HL-60 (cell line): Measurements from ENCODE around the gene CEPT1.

Source experiments
- POLR2AphosphoS5 ChIP-seq: IDR thresholded peaks from 2 replicates; pipeline ENCODE4 v1.6.1; 2012; ENCODE audit warnings: low read depth
- TF ChIP-seq, protein P1 (sequence below): IDR thresholded peaks from one replicate; pipeline ENCODE4 v1.5.1; 2011; ENCODE audit warnings: low read length, control low read depth, inconsistent platforms; ENCODE audit not compliant: insufficient read depth

DNA sequence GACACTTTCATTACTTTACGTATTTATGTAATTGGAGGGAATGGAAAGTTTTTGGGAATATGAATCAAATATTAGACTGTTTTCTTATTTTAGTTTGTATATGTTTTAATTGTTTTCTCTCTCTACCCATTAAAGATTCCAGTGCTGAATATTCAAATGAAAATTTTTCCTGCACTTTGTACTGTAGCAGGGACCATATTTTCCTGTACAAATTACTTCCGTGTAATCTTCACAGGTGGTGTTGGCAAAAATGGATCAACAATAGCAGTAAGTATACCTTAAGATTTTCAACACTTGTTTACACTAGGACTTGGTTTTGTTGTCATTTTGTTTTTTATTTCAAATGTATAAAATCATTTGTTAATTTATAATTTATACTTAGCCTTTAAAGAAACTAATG is 42.0 kb downstream of the CEPT1 start:
- TF ChIP-seq, protein P1, sequence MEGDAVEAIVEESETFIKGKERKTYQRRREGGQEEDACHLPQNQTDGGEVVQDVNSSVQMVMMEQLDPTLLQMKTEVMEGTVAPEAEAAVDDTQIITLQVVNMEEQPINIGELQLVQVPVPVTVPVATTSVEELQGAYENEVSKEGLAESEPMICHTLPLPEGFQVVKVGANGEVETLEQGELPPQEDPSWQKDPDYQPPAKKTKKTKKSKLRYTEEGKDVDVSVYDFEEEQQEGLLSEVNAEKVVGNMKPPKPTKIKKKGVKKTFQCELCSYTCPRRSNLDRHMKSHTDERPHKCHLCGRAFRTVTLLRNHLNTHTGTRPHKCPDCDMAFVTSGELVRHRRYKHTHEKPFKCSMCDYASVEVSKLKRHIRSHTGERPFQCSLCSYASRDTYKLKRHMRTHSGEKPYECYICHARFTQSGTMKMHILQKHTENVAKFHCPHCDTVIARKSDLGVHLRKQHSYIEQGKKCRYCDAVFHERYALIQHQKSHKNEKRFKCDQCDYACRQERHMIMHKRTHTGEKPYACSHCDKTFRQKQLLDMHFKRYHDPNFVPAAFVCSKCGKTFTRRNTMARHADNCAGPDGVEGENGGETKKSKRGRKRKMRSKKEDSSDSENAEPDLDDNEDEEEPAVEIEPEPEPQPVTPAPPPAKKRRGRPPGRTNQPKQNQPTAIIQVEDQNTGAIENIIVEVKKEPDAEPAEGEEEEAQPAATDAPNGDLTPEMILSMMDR = no peak
- no peak for TF ChIP-seq POLR2AphosphoS5
